ENCODE results near the gene DPP3.

Gene DPP3

DNA sequence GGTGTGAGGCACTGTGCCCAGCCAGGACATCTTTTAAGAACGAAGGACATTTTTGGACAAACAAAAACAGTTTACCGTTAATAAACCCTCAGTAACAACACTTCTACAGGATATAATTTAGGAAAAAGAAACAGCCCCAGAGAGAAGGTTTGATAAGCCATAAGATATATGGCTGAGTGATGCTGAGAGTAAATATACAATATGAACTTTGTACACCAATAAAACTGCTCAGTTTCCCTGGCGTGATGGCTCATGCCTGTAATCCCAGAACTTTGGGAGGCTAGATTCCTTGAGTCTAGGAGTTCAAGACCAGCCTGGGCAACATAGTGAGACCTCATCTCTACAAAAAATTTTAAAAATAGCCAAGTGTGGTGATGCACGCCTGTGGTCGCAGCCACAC is 18.3 kb downstream of the DPP3 start:
- TF ChIP-seq MYC (IDR thresholded peaks at IDR 0.05; ENCODE audit: low read depth, low read length) = no peak
- TF ChIP-seq POLR2A (IDR thresholded peaks at IDR 0.05; ENCODE audit: extremely low read depth, insufficient read length) = no peak
- TF ChIP-seq, protein P1, sequence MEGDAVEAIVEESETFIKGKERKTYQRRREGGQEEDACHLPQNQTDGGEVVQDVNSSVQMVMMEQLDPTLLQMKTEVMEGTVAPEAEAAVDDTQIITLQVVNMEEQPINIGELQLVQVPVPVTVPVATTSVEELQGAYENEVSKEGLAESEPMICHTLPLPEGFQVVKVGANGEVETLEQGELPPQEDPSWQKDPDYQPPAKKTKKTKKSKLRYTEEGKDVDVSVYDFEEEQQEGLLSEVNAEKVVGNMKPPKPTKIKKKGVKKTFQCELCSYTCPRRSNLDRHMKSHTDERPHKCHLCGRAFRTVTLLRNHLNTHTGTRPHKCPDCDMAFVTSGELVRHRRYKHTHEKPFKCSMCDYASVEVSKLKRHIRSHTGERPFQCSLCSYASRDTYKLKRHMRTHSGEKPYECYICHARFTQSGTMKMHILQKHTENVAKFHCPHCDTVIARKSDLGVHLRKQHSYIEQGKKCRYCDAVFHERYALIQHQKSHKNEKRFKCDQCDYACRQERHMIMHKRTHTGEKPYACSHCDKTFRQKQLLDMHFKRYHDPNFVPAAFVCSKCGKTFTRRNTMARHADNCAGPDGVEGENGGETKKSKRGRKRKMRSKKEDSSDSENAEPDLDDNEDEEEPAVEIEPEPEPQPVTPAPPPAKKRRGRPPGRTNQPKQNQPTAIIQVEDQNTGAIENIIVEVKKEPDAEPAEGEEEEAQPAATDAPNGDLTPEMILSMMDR (IDR thresholded peaks at IDR 0.05; ENCODE audit: low read depth, low read length) = no peak
- TF ChIP-seq, protein P2, sequence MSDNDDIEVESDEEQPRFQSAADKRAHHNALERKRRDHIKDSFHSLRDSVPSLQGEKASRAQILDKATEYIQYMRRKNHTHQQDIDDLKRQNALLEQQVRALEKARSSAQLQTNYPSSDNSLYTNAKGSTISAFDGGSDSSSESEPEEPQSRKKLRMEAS (IDR thresholded peaks at IDR 0.05; ENCODE audit: low read depth, low read length) = no peak
- DNase-seq (ENCODE audit: low read depth) = no peak
- H3K4me3 ChIP-seq (ENCODE audit: low read depth, low read length) = no peak overlapping the region

GRCh38 chr11:66505276-66505816 is 25.1 kb downstream of the DPP3 start:
- no peak overlapping the region for H3K4me3 ChIP-seq (ENCODE audit: low read depth, low read length)
- no peak for DNase-seq (ENCODE audit: low read depth)
- TF ChIP-seq POLR2A (IDR thresholded peaks at IDR 0.05; ENCODE audit: extremely low read depth, insufficient read length) = no peak
- TF ChIP-seq, protein P1 (IDR thresholded peaks at IDR 0.05; ENCODE audit: low read depth, low read length) = no peak
- TF ChIP-seq MYC (IDR thresholded peaks at IDR 0.05; ENCODE audit: low read depth, low read length) = no peak
- TF ChIP-seq, protein P2 (IDR thresholded peaks at IDR 0.05; ENCODE audit: low read depth, low read length) = no peak

DNA sequence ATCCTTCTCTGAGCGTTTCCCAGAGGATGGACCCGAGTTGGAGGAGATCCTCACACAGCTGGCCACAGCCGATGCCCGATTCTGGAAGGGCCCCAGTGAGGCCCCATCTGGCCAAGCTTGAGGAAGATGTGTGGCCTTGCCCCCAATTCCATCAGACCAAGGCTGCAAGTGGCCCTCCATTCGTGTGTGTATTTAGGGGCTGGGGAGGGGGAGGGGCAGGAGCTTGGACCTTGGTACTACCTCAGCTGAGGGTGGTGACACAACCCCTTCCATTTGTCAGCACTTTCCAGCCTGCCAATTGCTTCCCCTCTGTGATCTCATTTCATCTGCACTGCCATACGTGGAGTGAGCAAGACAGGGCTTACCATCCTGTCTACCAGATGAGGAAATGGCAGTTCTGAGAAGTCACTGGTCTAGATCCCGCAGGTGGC is 28.9 kb downstream of the DPP3 start:
- no peak for TF ChIP-seq MYC (IDR thresholded peaks at IDR 0.05; ENCODE audit: low read depth, low read length)
- TF ChIP-seq, protein P1 (IDR thresholded peaks at IDR 0.05; ENCODE audit: low read depth, low read length) = no peak
- TF ChIP-seq, protein P2 (IDR thresholded peaks at IDR 0.05; ENCODE audit: low read depth, low read length) = no peak
- TF ChIP-seq POLR2A (IDR thresholded peaks at IDR 0.05; ENCODE audit: extremely low read depth, insufficient read length) = no peak
- no peak for DNase-seq (ENCODE audit: low read depth)
- H3K4me3 ChIP-seq (ENCODE audit: low read depth, low read length) = no peak overlapping the region

DNA sequence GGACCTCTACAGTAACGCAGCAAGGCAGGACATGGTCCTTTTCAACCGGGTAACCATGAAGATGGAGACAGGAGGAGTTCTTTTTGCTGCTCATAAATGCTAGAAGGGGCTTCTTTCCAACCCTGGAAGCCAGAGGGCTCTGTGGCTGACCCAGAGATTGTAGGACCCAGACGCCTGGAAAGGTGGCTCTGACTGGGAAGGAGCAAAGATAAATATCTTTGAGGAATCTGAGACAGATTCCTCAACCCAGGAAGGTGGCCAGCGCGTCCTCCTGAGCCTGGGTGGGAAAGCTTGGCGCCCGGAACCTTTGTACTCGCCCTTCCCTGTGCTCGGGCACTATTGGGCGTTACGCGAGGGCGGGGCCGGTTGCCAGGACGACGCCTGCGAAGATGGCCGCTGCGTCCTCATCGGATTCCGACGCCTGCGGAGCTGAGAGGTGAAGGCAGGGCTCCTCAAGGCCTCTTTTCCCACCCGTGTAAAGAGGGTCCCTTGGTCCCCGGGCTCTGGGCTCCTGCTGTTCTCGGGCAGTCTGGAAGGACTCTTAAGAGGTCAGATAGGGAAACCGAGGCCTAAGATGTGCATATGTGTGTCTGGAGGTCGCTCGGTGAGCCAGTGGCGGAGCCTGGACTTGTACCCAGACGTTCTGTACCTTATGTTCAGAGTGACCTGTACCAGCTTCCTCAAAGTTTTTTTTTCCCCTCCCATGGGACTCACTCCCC is 30.2 kb downstream of the DPP3 start, which contains the start of gene BBS1:
TSS of gene BBS1 (plus strand) at position 365 of the 719 bp plus-strand sequence. CDS start at position 390, 25 bp downstream.
- peak within 1 kb of the TSS; percentile 88 for H3K4me3 ChIP-seq (ENCODE audit: low read depth, low read length)
- peak; percentile 81 for DNase-seq (ENCODE audit: low read depth)
- TF ChIP-seq MYC (IDR thresholded peaks at IDR 0.05; ENCODE audit: low read depth, low read length) = peak; percentile 34; the same call in 1 of the 2 replicates
- TF ChIP-seq POLR2A (IDR thresholded peaks at IDR 0.05; ENCODE audit: extremely low read depth, insufficient read length) = peak; percentile 42
- TF ChIP-seq, protein P2 (IDR thresholded peaks at IDR 0.05; ENCODE audit: low read depth, low read length) = peak; percentile 7; the same call in 1 of the 2 replicates
- TF ChIP-seq, protein P1 (IDR thresholded peaks at IDR 0.05; ENCODE audit: low read depth, low read length) = no peak

GRCh38 chr11:66510990-66511339 is 30.7 kb downstream of the DPP3 start:
- TF ChIP-seq POLR2A (IDR thresholded peaks at IDR 0.05; ENCODE audit: extremely low read depth, insufficient read length) = no peak
- TF ChIP-seq, protein P1 (IDR thresholded peaks at IDR 0.05; ENCODE audit: low read depth, low read length) = no peak
- peak overlapping the region; percentile 88 for H3K4me3 ChIP-seq (ENCODE audit: low read depth, low read length)
- DNase-seq (ENCODE audit: low read depth) = no peak

Data from NB4 (cell line).